ENCODE data around the gene RNF145.
"Not testable (repeated sequence)": the region's sequence is repeated elsewhere in the genome, so short reads cannot be mapped to it uniquely, and the experiment has no call there.

RNF145 gene

GRCh38 chr5:159209438-159210209 is at the start of gene RNF145:
Gene RNF145, minus strand, starts transcription at chr5:159209553. Its CDS starts 5,936 bp downstream, at chr5:159203617.
- peak; percentile 59 for DNase-seq

- no peak for DNase-seq
Observed at GRCh38 chr5:159258361-159258760, 49.0 kb upstream of the RNF145 start.

GRCh38 chr5:159257629-159258283 is 48.4 kb upstream of the RNF145 start:
- no peak for DNase-seq

- DNase-seq, result no peak
Observed at GRCh38 chr5:159257007-159257406, 47.7 kb upstream of the RNF145 start.

GRCh38 chr5:159252195-159252594 is 42.8 kb upstream of the RNF145 start:
- DNase-seq, result no peak

- no peak for DNase-seq
Observed at GRCh38 chr5:159249158-159249557, 39.8 kb upstream of the RNF145 start.

GRCh38 chr5:159244890-159245289 is 35.5 kb upstream of the RNF145 start:
- no peak for DNase-seq

- no peak for DNase-seq
Observed at GRCh38 chr5:159244163-159244562, 34.8 kb upstream of the RNF145 start.

GRCh38 chr5:159243385-159243784 is 34.0 kb upstream of the RNF145 start:
- DNase-seq, result no peak

- DNase-seq, result no peak
Observed at GRCh38 chr5:159242656-159243055, 33.3 kb upstream of the RNF145 start.

- no peak for DNase-seq
Observed at GRCh38 chr5:159241946-159242552, 32.7 kb upstream of the RNF145 start.

GRCh38 chr5:159240301-159240870 is 31.0 kb upstream of the RNF145 start:
- peak; percentile 24 for DNase-seq

GRCh38 chr5:159235871-159236520 is 26.6 kb upstream of the RNF145 start:
- not testable (repeated sequence) for DNase-seq

GRCh38 chr5:159231167-159231566 is 21.8 kb upstream of the RNF145 start:
- DNase-seq, result no peak

- no peak for DNase-seq
Observed at GRCh38 chr5:159230657-159231056, 21.3 kb upstream of the RNF145 start.

GRCh38 chr5:159228097-159228496 is 18.7 kb upstream of the RNF145 start:
- DNase-seq, result not testable (repeated sequence)

- DNase-seq, result no peak
Observed at GRCh38 chr5:159227452-159227851, 18.1 kb upstream of the RNF145 start.

GRCh38 chr5:159226451-159226850 is 17.1 kb upstream of the RNF145 start:
- no peak for DNase-seq

GRCh38 chr5:159224471-159224870 is 15.1 kb upstream of the RNF145 start:
- no peak for DNase-seq

GRCh38 chr5:159223469-159223868 is 14.1 kb upstream of the RNF145 start:
- DNase-seq, result no peak

GRCh38 chr5:159220206-159220605 is 10.9 kb upstream of the RNF145 start:
- DNase-seq, result no peak

GRCh38 chr5:159218595-159219023 is 9.3 kb upstream of the RNF145 start:
- DNase-seq, result no peak

GRCh38 chr5:159217236-159217635 is 7.9 kb upstream of the RNF145 start:
- DNase-seq, result no peak

Data from T1000 (cell line).